ENCODE measurements around the gene OR52N1. TPM values are rescaled to one million over a fixed set of nuclear protein-coding genes. Genes with fewer than 3 reads are reported as not detected.

OR52N1 gene
- total RNA-seq = not detected in 3 replicates
- long read RNA-seq = 0 reads

DNA sequence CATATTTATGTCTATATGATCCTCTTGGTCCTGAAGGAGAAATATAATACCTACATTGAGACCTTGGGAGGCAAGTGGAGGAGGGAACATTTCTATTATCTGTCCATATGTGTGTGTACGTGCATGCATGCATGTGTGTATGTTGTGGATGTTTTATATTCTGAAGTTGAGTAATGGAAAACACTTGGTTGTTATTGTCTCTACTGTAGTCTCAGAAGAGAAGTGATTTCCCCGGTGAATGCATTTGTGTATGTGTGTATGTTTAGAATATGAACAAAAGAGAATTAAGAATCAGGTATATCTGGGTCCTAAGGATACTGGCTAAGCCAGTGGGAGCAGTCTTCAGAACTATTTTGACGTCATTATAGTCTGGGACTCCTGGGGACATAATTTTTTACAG is at the start of gene OR52N1:
Gene OR52N1, minus strand, starts transcription at position 101 of the 400 bp plus-strand sequence. CDS start 2,449 bp downstream, outside the sequence.
- TF ChIP-seq, protein P1, sequence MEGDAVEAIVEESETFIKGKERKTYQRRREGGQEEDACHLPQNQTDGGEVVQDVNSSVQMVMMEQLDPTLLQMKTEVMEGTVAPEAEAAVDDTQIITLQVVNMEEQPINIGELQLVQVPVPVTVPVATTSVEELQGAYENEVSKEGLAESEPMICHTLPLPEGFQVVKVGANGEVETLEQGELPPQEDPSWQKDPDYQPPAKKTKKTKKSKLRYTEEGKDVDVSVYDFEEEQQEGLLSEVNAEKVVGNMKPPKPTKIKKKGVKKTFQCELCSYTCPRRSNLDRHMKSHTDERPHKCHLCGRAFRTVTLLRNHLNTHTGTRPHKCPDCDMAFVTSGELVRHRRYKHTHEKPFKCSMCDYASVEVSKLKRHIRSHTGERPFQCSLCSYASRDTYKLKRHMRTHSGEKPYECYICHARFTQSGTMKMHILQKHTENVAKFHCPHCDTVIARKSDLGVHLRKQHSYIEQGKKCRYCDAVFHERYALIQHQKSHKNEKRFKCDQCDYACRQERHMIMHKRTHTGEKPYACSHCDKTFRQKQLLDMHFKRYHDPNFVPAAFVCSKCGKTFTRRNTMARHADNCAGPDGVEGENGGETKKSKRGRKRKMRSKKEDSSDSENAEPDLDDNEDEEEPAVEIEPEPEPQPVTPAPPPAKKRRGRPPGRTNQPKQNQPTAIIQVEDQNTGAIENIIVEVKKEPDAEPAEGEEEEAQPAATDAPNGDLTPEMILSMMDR (IDR thresholded peaks at IDR 0.05) = no peak
- no peaks in the 10 kb centered on the region for H3K9me3 Mint-ChIP-seq (ENCODE audit: low read depth)

DNA sequence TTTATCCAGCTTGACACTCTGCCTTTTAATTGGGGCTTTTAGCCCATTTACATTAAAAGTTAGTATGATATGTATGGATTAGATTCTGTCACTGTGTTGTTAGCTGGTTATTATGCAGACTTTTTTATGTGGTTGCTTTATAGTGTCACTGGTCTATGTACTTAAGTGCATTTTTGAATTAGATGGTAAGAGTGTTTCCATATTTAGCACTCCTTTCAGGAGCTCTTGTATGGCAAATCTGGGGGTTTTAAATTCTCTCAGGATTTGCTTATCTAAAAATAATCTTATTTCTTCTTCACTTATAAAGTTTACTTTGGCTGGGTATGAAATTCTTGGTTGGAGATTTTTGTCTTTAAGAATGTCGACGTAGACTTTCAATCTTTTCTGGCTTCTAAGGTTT is 46.6 kb upstream of the OR52N1 start:
- Mint-ChIP-seq H3K27me3 (ENCODE audit: low read depth) (no peaks in the 10 kb centered on the region), H3K27ac (ENCODE audit: unreplicated experiment) (no peak overlapping the region), H3K4me1 (ENCODE audit: low read depth) (peaks cover 11% of the 10 kb centered on the region), H3K36me3 (ENCODE audit: low read depth) (no peaks in the 10 kb centered on the region), H3K9me3 (ENCODE audit: low read depth) (peaks cover 20% of the 10 kb centered on the region), H3K4me3 (ENCODE audit: unreplicated experiment) (no peak overlapping the region)
- no peak for DNase-seq (ENCODE audit: low spot score)
- TF ChIP-seq, protein P1 (IDR thresholded peaks at IDR 0.05) = no peak

More for the DNA sequence above, at the start of gene OR52N1:
- no peak within 1 kb of the TSS for H3K4me3 Mint-ChIP-seq (ENCODE audit: unreplicated experiment)
- DNase-seq (ENCODE audit: low spot score) = no peak
- H3K36me3 Mint-ChIP-seq (ENCODE audit: low read depth) = no peaks in the 10 kb centered on the region
- H3K27me3 Mint-ChIP-seq (ENCODE audit: low read depth) = peaks cover 15% of the 10 kb centered on the region
- H3K27ac Mint-ChIP-seq (ENCODE audit: unreplicated experiment) = no peak within 1 kb of the TSS
- no peaks in the 10 kb centered on the region for H3K4me1 Mint-ChIP-seq (ENCODE audit: low read depth)

DNA sequence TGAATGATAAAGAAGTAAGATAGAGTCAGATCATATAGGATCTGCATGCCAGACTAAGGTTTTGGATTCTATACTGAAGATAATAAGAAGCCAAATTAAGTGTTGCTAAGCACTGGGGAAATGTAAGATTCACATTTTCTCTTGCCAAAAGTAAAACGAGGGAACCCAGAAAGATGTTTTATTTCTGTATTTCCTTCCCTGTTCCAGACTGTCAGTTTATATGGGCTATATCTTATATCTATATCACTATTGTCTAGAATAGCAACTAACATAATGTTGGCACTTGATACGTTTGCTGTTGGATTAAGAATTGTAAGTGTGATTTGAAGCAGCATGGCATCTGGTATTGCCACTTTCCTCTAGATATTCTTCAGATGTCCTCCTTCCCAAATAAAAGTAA is 42.4 kb upstream of the OR52N1 start:
- Mint-ChIP-seq H3K4me3 (ENCODE audit: unreplicated experiment) (no peak overlapping the region), H3K36me3 (ENCODE audit: low read depth) (no peaks in the 10 kb centered on the region), H3K27ac (ENCODE audit: unreplicated experiment) (no peak overlapping the region), H3K9me3 (ENCODE audit: low read depth) (peaks cover 17% of the 10 kb centered on the region), H3K4me1 (ENCODE audit: low read depth) (peaks cover 11% of the 10 kb centered on the region), H3K27me3 (ENCODE audit: low read depth) (peaks cover 10% of the 10 kb centered on the region)
- no peak for DNase-seq (ENCODE audit: low spot score)
- TF ChIP-seq, protein P1 (IDR thresholded peaks at IDR 0.05) = no peak

DNA sequence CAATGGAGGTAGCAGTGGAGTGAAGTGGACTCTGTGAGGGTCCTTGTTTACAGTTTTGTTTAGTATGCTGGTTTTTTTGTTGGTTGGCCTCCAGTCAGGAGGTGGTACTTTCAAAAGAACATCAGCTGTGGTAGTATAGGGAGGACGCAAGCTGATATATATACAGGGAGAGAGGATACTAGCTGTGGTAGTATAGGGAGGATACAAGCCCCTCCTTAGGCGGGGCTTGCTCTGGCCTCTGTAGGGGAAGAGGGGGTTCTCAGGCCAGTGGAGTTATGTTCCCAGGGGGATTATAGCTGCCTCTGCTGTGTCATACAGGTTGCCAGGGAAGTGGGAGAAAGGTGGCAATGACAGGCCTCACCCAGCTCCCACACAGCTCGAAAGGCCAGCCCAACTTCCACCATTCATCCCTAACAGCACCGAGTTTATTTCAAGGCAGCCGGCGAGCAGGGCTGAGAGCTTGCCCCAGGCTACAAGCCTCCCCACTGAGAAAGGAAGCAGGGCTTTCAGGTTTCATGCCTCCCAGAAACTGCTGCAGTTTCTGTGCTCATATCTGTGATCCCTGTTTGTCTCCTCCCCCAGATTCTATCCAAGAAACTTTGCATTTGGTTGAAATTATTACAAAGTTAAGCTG is 40.2 kb upstream of the OR52N1 start:
- TF ChIP-seq, protein P1 (IDR thresholded peaks at IDR 0.05) = no peak
- Mint-ChIP-seq H3K4me3 (ENCODE audit: unreplicated experiment) (no peak overlapping the region), H3K27ac (ENCODE audit: unreplicated experiment) (no peak overlapping the region), H3K4me1 (ENCODE audit: low read depth) (no peaks in the 10 kb centered on the region), H3K9me3 (ENCODE audit: low read depth) (peaks cover under 1% of the 10 kb centered on the region), H3K27me3 (ENCODE audit: low read depth) (peaks cover 10% of the 10 kb centered on the region), H3K36me3 (ENCODE audit: low read depth) (no peaks in the 10 kb centered on the region)
- no peak for DNase-seq (ENCODE audit: low spot score)

DNA sequence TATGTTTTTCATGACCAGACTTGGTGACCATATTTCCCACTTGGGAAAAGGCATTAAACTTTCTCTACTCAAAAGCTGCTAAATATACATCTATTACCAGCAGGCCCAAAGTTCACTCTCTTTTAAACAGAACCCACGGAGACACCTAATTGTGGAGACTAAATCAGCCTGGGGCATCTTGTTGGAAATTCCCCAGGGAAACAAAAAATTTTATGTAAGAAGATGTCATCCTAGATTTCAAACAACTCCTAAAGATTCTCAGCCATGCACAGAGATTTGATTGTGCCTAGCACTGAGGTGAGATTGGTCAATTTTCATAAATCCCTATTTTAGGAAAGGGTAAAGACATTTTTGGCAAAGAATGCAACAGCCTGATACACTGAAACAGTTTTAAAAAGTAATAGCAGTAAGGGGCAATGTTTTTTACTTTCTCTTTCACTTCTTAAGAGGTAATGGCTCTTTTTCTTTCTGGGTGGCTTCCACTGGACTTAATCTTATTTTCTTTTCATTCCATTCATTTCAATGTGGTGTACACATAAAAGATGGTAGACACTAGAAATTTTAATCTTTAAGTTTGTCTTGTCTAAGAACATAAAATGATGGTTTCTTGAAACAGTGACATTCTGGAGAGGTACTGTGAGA is 27.3 kb upstream of the OR52N1 start:
- TF ChIP-seq, protein P1 (IDR thresholded peaks at IDR 0.05) = no peak
- Mint-ChIP-seq H3K27ac (ENCODE audit: unreplicated experiment) (no peak overlapping the region), H3K4me3 (ENCODE audit: unreplicated experiment) (no peak overlapping the region), H3K36me3 (ENCODE audit: low read depth) (no peaks in the 10 kb centered on the region), H3K9me3 (ENCODE audit: low read depth) (no peaks in the 10 kb centered on the region), H3K4me1 (ENCODE audit: low read depth) (peaks cover 7% of the 10 kb centered on the region), H3K27me3 (ENCODE audit: low read depth) (peaks cover 19% of the 10 kb centered on the region)
- no peak for DNase-seq (ENCODE audit: low spot score)

Measured in chondrocyte (in vitro differentiated cells).